HG03139 (cell line): ENCODE measurements around the gene ATXN7L3.
"Not testable (repeated sequence)": the region's sequence is repeated elsewhere in the genome, so short reads cannot be mapped to it uniquely, and the experiment has no call there.

Experiments used
- ATAC-seq: cut with Tn5 transposase; IDR thresholded peaks from one replicate; pipeline ENCODE4 v1.9.1; 2021; ENCODE audit not compliant: unreplicated experiment

Gene ATXN7L3, protein sequence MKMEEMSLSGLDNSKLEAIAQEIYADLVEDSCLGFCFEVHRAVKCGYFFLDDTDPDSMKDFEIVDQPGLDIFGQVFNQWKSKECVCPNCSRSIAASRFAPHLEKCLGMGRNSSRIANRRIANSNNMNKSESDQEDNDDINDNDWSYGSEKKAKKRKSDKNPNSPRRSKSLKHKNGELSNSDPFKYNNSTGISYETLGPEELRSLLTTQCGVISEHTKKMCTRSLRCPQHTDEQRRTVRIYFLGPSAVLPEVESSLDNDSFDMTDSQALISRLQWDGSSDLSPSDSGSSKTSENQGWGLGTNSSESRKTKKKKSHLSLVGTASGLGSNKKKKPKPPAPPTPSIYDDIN

DNA sequence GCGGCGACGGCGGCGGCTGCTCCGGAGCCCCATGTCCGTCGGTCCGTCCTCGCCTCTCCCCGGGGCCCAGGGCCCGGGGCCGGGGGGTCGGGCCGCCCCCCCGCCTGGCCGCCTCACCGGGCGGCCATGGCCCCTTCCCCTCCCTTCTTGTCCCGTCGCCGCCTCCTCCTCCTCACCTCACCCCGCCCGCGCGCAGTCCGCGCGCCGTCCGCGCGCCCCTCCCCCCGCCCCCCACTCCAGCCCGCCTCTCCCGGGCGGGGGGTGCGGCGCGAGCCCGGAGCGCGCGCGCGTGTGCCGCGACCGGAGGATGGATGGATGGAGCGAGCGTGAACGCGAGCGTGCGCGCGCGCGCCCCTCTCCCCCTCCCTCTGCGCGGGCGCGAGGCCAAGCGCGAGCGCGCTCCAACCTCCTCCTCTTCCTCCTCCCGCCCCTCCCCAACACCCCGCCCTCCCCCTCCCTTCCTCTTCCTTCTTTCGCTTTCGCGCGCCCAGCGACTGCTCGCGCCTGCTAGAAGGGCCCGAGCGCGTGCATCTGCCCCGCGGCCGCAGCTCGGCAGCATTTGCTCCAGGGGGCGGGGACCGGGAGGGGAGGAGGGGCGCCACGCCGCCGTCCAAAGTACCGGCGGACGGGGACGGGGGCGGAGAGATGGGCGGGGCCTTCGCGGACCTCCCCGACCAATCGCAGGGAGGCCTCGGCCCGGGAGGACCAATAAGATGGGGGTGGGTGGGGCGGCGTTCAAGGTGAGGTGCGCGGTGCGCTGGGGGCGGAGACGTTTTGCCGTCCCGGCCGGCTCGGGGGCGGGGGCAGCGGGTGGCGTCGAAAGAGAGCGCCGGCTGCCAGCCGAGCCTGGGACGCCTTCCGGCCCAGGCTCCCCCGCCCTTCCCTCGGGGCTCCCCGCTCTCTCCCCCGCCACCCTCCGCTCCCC, at the start of gene ATXN7L3:
Gene ATXN7L3 (minus strand): TSS at position 332 of the 925 bp plus-strand sequence. CDS start 1,814 bp downstream, outside the sequence.
- peak; percentile 62 for ATAC-seq

DNA sequence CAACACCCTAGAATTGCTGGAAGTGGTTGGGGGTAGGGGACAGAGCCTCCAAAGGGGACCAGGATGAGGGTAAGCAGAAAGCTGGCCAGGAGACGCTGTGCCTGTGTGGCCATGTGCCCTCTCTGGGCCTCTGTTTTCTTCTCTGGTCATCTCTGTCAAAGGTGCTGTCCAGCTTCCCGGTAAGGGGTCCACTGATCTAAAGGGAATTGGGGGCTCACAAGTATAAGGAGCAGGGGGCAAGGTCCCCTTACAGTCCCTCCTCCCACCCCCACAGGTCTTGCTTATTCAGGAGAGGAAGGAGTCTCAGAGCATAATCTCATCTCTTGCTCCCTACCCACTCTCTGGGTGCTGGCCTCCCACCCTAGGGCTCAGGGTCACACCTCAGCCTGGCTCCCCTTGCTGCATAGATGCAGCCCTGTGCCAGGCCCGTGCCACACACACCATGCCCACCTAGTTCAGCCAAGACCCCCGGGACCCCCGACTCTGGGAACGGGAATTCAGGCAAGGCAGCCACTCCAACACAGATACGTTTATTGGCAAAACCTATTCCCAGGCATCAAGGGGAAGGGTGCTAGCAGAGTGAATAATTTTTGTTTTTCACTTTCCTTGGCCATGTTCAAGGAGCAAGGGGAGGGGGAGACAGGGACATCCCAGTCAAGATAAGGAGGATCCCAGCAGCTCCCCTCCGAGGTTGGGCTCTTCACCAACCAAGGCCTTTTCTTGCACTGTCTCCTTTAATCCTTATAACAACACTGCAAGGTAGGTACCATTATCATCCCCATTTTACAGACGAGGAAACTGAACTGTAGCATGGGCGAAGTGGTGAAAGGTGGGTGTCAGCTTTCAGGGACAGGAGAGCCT, 48.4 kb upstream of the ATXN7L3 start:
- ATAC-seq, result no peak

DNA sequence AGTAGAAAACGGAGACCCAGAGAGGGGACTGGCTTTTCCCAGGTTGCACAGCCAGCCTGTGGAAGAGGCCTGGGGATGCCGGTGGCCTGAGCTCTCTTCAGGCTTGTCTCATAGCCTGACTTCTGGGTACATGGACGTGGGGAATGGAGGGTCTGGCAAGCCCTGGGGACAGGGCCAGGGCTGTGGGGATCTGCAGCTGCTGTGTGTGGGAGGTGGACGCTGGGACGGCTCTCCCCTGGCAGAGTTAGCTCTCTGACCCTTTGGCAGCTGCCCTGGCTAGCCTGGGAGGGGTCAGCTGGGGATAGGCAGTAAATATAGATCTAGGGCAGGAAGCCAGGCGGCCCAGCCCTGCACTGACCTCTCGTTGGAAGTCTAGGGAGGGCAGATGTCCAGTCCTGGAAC, 47.8 kb upstream of the ATXN7L3 start:
- ATAC-seq, result no peak

DNA sequence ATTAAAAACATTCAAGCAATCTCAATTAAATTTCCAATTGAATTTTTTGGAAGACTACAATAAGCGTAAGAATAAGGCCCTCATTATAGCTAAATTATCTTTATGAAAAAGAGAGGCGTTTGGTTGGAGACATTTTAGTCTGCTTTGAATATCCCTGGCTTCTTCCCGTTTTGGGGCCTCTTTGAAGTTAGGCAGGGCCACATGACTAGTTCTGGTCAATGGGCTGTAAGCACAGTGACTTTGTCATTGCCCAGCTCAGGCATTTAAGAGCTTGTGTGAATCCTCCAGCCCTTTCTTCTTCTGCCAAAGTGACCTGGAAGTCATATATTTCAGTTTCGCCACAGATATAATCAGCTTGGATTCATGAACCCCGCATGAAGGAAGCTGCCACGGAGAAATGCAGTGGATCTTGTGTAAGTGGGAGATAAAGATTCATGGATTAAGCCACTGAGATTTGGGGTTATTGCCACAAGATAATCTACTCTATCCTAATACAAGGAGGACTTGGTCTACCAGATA, 41.5 kb upstream of the ATXN7L3 start:
- ATAC-seq, result no peak

DNA sequence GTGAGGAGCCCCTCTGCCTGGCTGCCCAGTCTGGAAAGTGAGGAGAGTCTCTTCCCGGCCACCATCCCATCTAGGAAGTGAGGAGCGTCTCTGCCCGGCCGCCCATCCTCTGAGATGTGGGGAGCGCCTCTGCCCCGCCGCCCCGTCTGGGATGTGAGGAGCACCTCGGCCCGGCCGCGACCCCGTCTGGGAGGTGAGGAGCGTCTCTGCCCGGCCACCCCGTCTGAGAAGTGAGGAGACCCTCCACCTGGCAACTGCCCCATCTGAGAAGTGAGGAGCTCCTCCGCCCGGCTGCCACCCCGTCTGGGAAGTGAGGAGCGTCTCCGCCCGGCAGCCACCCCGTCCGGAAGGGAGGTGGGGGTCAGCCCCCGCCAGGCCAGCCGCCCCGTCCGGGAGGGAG, 38.2 kb upstream of the ATXN7L3 start:
- not testable (repeated sequence) for ATAC-seq

DNA sequence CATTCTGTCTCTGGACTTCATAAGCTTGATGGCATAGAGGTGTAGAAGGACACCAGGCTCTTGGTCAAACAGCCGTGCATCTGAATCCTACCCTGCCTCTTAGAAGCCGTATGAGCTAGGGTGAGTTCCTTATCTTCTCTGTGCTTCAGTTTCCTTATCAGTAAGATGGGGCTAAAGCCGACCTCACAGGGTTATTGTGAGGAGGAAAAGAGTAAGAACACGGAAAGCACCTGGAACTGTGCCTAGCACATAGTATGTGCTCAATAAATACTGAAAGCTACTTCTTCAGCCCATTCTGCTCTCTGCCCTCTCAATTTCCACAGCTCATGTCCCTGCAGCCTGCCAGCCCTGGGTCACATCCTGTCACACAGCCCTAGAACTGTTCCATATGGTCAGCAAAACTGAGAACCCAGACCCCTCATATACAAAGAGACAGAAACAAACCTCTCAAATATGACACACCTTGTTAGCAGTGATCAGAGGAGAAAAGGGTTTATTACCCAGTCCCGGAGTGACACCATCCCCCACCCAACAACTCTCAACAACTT, 36.8 kb upstream of the ATXN7L3 start:
- no peak for ATAC-seq

DNA sequence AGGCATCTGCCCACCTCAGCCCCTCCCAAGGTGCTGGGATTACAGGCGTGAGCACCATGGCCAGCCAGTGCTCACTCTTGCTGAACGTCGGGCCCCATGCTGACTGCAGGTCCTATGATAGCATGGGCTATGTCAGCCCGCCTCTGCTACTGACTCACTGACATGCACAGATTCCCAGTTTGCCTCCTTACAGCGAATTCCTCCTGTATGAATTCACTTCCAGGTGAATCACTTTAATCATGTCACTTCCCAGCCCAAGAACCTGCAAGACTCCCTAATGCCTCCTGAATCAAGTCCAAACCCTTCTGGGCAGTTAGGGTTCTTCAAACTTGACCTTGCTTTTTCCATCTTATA, 35.9 kb upstream of the ATXN7L3 start:
- ATAC-seq, result no peak

DNA sequence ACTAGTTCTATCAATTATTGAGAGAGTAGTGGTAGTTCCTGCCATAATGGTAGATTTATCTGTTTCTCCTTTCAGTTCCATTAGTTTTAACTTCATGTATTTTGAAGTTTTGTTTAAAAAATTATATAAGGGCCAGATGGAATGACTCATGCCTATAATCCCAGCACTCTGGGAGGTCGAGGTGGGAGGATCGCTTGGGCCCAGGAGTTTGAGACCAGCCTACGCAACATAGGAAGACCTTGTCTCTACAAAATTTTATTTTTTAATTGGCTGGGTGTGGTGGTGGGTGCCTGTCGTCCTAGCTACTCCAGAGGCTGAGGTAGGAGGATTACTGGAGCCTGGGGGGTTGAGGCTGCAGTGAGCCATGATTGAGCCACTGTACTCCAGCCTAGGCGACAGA, 33.9 kb upstream of the ATXN7L3 start:
- ATAC-seq, result no peak

DNA sequence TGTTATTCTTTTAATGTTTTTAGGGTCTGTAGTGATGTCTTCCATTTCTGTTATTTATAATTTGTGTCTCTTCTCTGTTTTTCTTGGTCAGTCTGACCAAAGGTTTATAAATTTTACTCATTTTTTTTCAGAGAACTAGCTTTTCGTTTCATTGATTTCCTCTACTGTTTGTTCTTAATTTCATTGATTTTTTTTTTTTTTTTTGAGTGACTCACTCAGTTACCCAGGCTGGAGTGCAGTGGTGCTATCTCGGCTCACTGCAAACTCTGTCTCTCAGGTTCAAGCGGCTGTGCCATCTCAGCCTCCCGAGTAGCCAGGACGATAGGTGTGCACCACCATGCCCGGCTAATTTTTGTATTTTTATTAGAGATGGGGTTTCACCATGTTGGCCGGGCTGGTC, 32.4 kb upstream of the ATXN7L3 start:
- no peak for ATAC-seq

DNA sequence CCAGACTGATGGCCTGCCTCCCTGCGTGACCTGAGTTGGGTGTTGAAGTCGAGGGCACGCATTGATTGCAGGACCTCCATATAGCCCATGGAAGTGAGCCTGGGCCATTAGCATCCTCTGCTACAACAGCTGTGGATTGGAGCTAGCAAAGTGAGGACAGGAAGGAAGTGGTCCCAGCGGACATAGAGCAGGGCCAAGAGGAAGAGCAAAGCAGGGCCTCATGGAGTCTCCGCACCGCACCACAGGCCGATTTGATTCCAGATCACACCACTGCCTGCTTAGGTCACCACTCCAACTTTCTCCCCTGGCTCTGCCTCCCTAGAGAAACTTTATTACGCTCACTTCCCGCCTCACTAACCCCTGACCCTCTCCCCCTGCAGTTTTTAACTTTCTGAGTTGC, 30.5 kb upstream of the ATXN7L3 start:
- no peak for ATAC-seq

DNA sequence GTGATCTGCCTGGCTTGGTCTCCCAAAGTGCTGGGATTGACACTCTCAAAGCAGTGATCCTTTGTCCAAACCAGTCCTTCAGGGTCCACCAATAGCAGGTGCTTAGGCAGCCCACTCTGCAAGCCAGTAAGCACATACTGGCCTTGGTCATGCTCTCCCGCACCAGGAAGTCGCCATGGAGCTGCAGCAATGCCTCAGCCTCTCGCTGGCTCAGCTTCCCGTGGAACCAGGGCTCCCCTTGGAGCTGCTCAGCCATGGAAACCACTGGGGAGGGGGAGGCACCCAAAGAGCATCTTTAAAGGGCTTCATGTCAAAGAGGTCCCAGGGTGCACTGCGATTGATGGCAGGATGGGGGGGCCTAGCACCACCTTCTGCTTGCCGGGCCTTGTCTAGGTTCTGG, 29.4 kb upstream of the ATXN7L3 start:
- ATAC-seq, result no peak

DNA sequence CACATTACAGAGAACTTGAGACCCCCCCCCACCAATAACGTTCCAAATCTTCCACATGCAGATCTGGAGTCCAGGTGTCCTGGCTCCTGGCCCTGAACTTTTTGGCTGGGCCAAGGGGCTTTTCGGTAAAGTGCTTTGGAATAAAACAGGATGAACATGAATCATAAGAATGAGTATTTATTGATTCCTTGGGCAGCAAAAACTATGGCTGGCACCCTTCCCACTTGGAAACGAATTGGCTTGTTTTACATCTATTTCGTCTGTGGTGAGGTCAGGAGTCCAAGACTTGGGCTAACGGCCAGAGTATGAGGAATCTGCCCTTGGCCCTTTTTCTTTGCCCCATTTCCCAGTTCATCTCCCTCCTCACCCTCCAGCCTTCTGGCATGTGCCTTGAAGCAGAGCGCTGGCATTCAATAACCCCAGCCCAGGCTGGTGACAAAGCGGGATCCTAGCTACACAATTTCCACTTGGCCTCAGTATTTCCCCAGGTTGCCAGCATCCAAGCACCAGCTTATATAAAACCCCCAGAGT, 23.9 kb upstream of the ATXN7L3 start:
- no peak for ATAC-seq

DNA sequence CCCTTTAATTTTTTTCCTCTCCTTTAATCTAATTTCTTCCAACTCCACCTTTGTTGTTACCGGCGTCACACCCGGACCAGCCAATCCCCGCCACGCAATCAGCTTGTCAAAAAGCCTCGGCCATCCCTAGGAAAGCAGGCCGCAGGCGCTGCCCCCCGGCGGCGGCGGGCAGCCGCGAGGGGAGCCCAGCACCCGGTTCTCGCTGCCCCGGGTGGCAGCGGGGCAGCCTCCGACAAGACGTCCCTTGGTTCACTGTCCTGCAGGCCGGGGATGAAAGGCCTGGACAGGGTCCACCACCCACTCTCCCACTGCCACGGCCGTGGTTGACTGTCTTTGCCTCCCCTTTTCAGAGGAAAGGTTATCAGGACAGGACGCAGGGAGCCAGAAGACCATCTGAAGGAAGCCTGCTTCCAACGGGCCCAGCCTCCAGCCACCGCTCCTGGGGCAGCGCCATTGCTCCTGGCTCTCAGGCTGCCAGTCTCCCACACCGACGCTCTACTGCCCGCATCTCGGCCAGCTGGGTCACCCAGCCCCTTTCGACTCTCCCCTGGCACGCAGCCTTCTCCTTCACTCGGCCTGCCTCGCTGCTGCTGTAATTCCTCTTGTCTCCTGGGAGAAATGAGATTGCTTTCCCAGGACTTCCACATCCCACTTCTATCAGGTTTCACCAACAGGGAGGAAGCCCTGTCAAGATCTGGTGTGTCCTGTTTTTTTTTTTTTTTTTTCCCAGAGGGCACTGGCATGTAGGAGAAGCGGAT, 22.6 kb upstream of the ATXN7L3 start:
- ATAC-seq, result no peak

DNA sequence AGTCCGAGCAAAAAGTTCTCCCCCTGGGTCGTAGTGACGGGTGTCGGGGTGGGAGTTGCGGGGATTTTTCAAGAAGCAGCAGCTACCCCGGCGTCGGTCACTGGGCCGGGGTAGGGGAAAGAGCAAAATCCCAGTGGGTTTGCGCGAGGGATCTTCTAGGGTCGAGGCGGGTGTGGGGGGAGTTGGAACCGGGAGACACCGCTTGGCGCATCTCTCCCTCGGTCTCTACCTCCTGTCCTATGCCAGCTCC, 22.1 kb upstream of the ATXN7L3 start:
- ATAC-seq, result no peak

DNA sequence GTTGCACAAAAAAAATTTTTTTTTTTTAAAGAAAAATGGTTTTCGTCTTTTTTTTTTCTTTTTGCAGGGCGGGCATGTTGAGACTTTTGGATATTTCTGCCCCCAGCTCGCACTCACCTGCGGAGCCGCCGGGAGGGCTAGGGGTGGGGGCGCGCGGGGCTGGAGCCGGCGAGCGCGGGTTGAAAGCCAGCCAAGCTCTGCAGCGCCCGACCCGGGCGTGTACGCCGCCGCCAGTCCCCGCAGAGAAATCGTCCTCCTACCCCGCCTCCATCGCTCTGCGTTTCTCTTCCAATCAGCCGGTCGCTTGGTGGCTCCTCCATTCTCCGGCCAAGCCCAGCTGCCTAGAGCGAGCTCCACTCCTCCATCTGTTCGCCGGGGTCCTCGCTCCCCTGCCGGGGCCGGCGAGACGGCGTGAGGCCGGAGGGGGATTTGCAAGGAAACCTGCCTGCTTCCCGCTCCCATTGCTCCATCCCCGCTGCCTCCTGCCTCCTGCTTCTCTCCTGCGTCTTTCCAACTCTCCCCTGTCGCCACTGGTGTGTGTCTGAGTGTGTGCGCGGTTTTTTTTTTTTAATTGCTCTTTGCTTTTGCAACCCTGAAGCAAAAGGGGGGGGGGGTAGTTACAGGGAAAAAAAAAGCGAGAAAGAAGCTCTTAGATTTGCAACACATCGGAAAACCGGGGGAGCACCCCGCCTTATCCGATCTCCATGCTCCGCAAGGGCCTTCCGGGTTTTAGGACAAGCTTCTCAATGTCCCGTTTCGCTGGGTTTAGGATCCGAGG, 21.6 kb upstream of the ATXN7L3 start:
- no peak for ATAC-seq

DNA sequence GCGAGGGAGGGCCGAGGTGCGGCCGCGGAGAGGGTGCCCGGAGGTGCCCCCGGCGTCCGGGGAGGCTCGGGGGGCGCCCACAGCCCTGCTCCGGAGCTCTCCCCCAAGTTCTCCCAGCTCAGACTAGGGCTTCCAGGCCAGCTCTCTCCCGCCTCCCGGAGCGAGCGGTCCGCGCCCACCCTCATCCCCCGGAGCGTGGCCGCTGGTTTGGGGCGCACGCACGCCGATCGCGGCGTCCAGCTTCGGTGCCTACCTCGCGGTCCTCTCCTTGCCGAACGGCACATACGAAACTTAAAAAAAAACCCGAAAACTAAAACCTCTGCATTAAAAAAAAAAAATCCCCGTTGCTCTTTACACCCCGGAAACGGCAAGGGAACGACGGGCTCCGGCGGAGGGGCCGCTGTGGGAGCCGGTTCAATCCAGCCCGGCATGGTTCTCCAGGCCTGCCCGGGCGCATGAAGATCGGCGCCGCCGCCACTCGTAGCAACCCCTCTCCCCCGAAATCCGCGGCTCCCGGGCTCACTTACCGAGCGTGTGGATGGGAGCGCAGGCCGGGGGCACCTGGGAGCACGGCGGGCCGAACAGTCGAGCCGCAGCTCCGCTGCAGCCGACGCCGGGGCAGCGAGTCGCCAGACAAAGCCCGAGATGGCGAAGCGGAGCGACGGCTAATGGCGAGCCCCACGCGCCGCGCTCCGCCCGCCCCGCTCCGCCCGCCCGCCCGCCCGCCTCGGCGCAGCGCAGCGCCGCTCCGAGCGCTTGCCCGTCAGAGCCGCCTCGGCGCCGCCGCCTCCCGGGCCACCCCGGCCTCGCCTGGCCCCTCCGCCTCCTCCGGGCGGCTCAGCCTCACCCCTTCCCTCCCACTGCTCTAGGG, 20.8 kb upstream of the ATXN7L3 start:
- no peak for ATAC-seq

DNA sequence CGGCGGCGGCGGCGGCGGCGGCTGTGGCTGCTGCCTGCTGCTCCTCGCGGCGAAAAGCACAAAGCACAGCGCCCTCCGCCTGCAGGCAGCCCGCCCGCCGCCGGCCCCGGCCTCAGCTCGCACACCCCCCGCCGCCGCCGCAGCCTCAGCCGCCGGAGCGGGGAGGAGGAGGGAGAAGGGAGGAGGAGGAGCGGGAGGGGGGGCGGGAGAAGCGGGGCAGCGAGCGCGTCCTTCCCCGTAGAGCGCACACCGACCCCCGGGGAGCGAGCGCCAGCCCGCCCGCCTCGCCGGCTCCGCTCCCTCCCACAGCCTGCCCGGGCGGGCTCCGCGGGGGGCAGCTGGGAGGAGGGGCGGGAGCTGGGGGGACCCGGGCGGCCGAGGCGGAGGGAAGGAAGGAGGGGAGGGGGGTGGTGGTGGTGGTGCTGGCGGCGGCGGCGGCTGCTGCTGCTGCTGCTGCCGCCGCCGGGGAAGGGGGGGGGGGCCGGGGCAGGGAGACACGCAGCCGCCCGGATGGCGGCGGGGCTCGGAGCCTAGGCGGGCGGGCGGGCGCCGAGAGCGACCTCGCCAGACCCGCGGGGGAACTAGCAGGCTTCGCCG, 20.0 kb upstream of the ATXN7L3 start, which contains the start of gene UBTF:
Gene UBTF (minus strand): TSS at position 60 of the 597 bp plus-strand sequence. CDS start 1,446 bp downstream, outside the sequence.
- peak; percentile 10 for ATAC-seq

DNA sequence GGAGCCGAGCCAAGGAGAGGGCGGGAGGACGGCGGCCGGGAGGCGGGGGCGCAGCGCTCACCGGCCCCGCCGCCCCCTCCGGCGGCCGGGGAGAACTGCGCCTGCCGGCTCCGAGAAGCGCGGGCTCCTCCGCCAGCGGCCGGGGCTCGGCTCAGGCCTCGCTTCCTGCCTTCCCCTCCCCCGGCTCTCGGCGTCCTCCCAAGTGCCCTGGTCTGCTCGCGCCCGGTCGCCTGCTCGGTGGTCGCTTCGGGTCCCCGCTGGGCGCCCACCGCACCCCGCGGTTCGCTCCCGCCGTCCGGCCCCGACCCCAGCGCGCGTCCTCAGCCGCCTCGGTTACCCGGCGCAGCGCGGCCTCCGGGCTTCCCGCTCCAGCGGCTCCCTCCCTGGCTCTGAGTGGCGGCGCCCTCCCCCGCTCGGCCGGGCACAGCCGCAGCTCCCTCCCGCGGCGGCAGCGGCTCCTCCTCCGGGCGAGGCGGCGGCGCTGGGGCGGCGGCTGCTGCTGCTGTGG, 19.5 kb upstream of the ATXN7L3 start:
- ATAC-seq, result peak; percentile 26
